ENCODE results near the gene FARS2.

The FARS2 gene

DNA sequence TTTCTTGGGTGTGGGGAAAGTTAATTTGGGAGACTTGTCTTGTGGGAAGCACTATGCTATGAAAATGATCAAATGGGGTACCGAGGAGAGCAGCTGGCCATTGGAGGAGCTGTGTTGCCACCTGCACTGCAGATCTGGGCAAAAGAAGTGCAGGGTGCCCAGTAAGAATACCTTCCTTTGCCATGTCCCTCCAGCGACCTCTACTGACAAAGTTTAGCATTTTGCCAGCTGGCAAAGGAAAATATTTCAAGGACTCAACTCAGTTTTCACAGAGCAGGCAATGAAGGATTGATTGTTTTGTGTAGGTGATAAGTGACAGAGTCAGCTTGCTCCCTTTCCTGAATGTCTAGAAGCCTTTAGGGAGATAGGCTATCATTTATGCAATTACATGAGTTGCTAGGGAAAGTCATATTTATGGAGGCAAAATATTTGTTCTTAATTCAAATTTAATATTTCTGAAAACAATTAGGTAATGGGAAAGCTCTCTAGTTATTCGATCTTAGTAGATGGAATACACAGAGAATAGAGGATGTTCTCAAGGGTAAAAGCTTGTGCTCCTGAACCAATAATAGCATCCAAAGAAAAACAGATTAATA lies 118.4 kb downstream of the FARS2 start:
- no peak overlapping the region for H3K27ac Mint-ChIP-seq
- H3K27me3 Mint-ChIP-seq (ENCODE audit: low read depth, poor library complexity): peaks cover 5% of the 10 kb centered on the region
- DNase-seq: peak; percentile 11
- H3K4me1 Mint-ChIP-seq: peaks cover 5% of the 10 kb centered on the region
- TF ChIP-seq CTCF (IDR thresholded peaks at IDR 0.05): peak; percentile 36
- H3K9me3 Mint-ChIP-seq: peaks cover 7% of the 10 kb centered on the region
- no peak overlapping the region for H3K4me3 Mint-ChIP-seq
- H3K36me3 Mint-ChIP-seq (ENCODE audit: low read depth): peaks cover 8% of the 10 kb centered on the region

DNA sequence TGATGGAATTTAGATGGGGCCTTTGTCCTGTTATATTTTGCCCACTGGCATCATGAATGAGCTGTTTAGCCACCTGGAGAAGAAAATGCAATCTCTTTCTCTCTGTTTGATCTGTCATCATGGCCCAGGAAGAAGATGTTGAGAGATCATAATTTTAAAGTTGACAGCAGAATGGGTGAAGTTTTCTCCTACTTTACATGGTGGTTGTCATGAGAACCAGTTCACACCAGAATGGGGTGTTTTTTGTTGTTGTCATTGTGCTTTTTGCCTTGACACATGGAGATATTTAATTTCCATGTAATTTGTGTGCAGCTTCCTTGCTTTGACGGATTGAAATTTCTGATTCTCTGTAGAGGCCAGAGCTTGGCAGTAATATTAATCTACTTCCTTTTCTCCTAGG lies 122.5 kb downstream of the FARS2 start:
- DNase-seq: no peak
- H3K27ac Mint-ChIP-seq: no peak overlapping the region

DNA sequence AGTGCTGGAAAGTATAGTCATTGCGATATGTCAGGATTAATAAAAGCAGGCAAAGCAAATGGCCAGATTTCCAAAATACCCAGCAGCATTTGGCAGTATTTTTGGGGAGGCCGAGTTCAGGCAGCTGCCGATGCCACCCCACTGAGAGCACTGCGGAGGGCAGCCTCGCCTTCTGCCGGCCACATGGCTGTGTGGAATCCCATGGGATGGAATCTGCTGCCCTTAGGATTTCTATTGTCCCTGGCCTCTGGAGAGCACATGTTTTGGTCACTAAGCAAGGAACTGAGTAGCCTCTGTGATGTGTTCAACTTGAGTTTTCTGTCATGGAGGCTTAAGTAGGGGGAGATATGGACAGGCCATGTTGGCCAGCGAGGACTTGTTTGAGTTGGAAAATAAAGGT lies 123.0 kb downstream of the FARS2 start:
- H3K4me3 Mint-ChIP-seq: no peak overlapping the region
- peaks cover 7% of the 10 kb centered on the region for H3K36me3 Mint-ChIP-seq (ENCODE audit: low read depth)
- H3K27ac Mint-ChIP-seq: no peak overlapping the region
- peaks cover 7% of the 10 kb centered on the region for H3K9me3 Mint-ChIP-seq
- TF ChIP-seq CTCF (IDR thresholded peaks at IDR 0.05): no peak
- no peaks in the 10 kb centered on the region for H3K4me1 Mint-ChIP-seq
- no peak for DNase-seq
- peaks cover 2% of the 10 kb centered on the region for H3K27me3 Mint-ChIP-seq (ENCODE audit: low read depth, poor library complexity)

More for the DNA sequence above, 122.5 kb downstream of the FARS2 start:
- Mint-ChIP-seq H3K9me3 (peaks cover 7% of the 10 kb centered on the region), H3K27me3 (ENCODE audit: low read depth, poor library complexity) (peaks cover 5% of the 10 kb centered on the region), H3K4me3 (no peak overlapping the region), H3K4me1 (no peaks in the 10 kb centered on the region), H3K36me3 (ENCODE audit: low read depth) (peaks cover 8% of the 10 kb centered on the region)
- no peak for TF ChIP-seq CTCF (IDR thresholded peaks at IDR 0.05)

DNA sequence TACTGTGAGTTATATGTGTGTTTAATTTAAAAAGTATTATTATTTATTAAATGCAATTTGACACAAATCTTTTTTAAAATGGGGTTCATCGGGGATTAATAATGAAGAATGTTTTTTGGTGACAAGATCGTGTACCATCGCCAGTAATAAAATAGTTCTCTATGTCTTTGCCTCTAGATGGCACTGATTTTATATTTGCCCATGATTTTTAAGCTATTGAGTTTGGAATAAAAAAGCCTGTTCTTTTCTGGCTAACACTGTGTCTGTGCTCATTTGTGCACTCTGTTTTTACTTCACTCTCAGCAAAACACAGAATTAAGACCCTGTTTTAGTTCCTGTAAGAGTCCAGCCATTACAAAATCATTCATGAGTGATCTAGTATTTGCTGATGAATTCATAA lies 127.0 kb downstream of the FARS2 start:
- no peak for DNase-seq
- no peaks in the 10 kb centered on the region for H3K9me3 Mint-ChIP-seq
- no peaks in the 10 kb centered on the region for H3K36me3 Mint-ChIP-seq (ENCODE audit: low read depth)
- no peaks in the 10 kb centered on the region for H3K4me1 Mint-ChIP-seq
- H3K27ac Mint-ChIP-seq: no peak overlapping the region
- no peaks in the 10 kb centered on the region for H3K27me3 Mint-ChIP-seq (ENCODE audit: low read depth, poor library complexity)
- no peak for TF ChIP-seq CTCF (IDR thresholded peaks at IDR 0.05)
- H3K4me3 Mint-ChIP-seq: no peak overlapping the region

GRCh38 chr6:5389086-5389745 lies 127.9 kb downstream of the FARS2 start:
- H3K4me3 Mint-ChIP-seq: no peak overlapping the region
- H3K27ac Mint-ChIP-seq: no peak overlapping the region
- H3K4me1 Mint-ChIP-seq: no peaks in the 10 kb centered on the region
- no peaks in the 10 kb centered on the region for H3K27me3 Mint-ChIP-seq (ENCODE audit: low read depth, poor library complexity)
- no peak for TF ChIP-seq CTCF (IDR thresholded peaks at IDR 0.05)
- H3K9me3 Mint-ChIP-seq: no peaks in the 10 kb centered on the region
- no peak for DNase-seq
- H3K36me3 Mint-ChIP-seq (ENCODE audit: low read depth): no peaks in the 10 kb centered on the region

GRCh38 chr6:5390177-5390576 lies 128.9 kb downstream of the FARS2 start:
- H3K27me3 Mint-ChIP-seq (ENCODE audit: low read depth, poor library complexity): no peaks in the 10 kb centered on the region
- peaks cover 6% of the 10 kb centered on the region for H3K4me1 Mint-ChIP-seq
- H3K27ac Mint-ChIP-seq: no peak overlapping the region
- DNase-seq: no peak
- H3K4me3 Mint-ChIP-seq: no peak overlapping the region
- no peaks in the 10 kb centered on the region for H3K9me3 Mint-ChIP-seq
- no peak for TF ChIP-seq CTCF (IDR thresholded peaks at IDR 0.05)
- no peaks in the 10 kb centered on the region for H3K36me3 Mint-ChIP-seq (ENCODE audit: low read depth)
